Measurements from ENCODE around the gene ITGAD.
A peak's percentile ranks its signal among the peaks of the same experiment; 100 is the strongest.

The ITGAD gene

DNA sequence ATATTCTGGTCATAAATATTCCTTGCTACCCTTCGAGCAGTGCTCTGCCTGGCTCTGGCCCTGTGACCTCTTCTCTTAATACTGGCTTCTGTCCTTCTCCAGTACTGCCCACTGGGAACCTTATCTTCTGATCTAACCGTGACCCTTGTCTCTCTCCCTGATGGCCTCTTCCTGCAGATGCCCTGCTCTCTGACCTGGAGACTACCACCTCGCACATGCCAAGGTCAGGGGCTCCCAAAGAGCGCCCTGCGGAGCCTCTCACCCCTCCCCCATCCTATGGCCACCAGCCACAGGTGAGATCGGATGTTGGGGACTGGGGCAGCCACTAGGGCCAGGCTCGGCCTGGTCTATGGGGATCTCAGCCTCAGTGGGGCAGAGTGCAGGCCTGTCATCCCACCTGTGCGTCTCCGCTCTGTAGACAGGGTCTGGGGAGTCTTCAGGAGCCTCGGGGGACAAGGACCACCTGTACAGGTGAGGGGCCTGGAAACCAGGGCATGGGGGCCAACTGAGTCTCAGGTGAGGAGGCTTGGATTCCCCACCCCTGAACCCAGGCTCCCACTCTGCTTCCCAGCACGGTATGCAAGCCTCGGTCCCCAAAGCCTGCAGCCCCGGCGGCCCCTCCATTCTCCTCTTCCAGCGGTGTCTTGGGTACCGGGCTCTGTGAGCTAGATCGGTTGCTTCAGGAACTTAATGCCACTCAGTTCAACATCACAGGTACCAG, 80.3 kb downstream of the ITGAD start:
- TF ChIP-seq, protein P1, sequence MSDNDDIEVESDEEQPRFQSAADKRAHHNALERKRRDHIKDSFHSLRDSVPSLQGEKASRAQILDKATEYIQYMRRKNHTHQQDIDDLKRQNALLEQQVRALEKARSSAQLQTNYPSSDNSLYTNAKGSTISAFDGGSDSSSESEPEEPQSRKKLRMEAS (IDR thresholded peaks at IDR 0.05; ENCODE audit: low read depth, low read length) = no peak
- TF ChIP-seq, protein P2, sequence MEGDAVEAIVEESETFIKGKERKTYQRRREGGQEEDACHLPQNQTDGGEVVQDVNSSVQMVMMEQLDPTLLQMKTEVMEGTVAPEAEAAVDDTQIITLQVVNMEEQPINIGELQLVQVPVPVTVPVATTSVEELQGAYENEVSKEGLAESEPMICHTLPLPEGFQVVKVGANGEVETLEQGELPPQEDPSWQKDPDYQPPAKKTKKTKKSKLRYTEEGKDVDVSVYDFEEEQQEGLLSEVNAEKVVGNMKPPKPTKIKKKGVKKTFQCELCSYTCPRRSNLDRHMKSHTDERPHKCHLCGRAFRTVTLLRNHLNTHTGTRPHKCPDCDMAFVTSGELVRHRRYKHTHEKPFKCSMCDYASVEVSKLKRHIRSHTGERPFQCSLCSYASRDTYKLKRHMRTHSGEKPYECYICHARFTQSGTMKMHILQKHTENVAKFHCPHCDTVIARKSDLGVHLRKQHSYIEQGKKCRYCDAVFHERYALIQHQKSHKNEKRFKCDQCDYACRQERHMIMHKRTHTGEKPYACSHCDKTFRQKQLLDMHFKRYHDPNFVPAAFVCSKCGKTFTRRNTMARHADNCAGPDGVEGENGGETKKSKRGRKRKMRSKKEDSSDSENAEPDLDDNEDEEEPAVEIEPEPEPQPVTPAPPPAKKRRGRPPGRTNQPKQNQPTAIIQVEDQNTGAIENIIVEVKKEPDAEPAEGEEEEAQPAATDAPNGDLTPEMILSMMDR (IDR thresholded peaks at IDR 0.05; ENCODE audit: low read depth, low read length) = no peak
- no peak for TF ChIP-seq POLR2A (IDR thresholded peaks at IDR 0.05; ENCODE audit: extremely low read depth, insufficient read length)
- TF ChIP-seq MYC (IDR thresholded peaks at IDR 0.05; ENCODE audit: low read depth, low read length) = no peak
- H3K4me3 ChIP-seq (ENCODE audit: low read depth, low read length) = no peak overlapping the region
- no peak for DNase-seq (ENCODE audit: low read depth)

DNA sequence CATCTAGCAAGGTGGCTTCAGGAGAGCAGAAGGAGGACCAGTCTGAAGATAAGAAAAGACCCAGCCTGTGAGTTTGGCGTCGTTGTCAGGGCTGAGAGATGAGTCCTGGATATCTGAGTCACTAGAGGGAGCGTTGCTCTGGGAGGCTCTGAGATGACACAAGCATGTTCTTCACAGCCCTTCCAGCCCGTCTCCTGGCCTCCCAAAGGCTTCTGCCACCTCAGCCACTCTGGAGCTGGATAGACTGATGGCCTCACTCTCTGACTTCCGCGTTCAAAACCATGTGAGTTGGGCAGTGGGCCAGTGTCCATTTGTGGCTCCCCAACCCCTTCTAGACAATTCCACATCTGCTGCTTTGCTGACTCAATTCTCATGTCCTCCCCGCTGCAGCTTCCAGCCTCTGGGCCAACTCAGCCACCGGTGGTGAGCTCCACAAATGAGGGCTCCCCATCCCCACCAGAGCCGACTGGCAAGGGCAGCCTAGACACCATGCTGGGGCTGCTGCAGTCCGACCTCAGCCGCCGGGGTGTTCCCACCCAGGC, 81.1 kb downstream of the ITGAD start:
- no peak for TF ChIP-seq POLR2A (IDR thresholded peaks at IDR 0.05; ENCODE audit: extremely low read depth, insufficient read length)
- TF ChIP-seq, protein P2 (IDR thresholded peaks at IDR 0.05; ENCODE audit: low read depth, low read length) = no peak
- TF ChIP-seq MYC (IDR thresholded peaks at IDR 0.05; ENCODE audit: low read depth, low read length) = no peak
- TF ChIP-seq, protein P1 (IDR thresholded peaks at IDR 0.05; ENCODE audit: low read depth, low read length) = no peak
- no peak overlapping the region for H3K4me3 ChIP-seq (ENCODE audit: low read depth, low read length)
- peak; percentile 40 for DNase-seq (ENCODE audit: low read depth)

GRCh38 chr16:31474773-31475738, 81.9 kb downstream of the ITGAD start:
- TF ChIP-seq, protein P1 (IDR thresholded peaks at IDR 0.05; ENCODE audit: low read depth, low read length) = no peak
- no peak for TF ChIP-seq MYC (IDR thresholded peaks at IDR 0.05; ENCODE audit: low read depth, low read length)
- no peak for TF ChIP-seq POLR2A (IDR thresholded peaks at IDR 0.05; ENCODE audit: extremely low read depth, insufficient read length)
- TF ChIP-seq, protein P2 (IDR thresholded peaks at IDR 0.05; ENCODE audit: low read depth, low read length) = no peak
- DNase-seq (ENCODE audit: low read depth) = no peak
- H3K4me3 ChIP-seq (ENCODE audit: low read depth, low read length) = no peak overlapping the region

DNA sequence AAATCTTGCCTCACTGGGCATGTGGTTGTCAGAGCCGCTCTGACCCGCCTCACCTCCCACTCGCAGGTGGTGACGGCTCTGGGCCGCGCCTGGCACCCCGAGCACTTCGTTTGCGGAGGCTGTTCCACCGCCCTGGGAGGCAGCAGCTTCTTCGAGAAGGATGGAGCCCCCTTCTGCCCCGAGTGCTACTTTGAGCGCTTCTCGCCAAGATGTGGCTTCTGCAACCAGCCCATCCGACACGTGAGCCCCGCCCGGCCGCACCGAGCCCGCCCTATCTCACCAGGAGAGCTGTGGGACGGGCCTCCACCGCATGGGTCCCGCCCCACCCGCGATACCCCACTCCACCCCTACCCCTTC, 82.8 kb downstream of the ITGAD start:
- no peak overlapping the region for H3K4me3 ChIP-seq (ENCODE audit: low read depth, low read length)

More for the DNA sequence above, 82.8 kb downstream of the ITGAD start:
- TF ChIP-seq MYC (IDR thresholded peaks at IDR 0.05; ENCODE audit: low read depth, low read length) (no peak), POLR2A (IDR thresholded peaks at IDR 0.05; ENCODE audit: extremely low read depth, insufficient read length) (no peak)
- TF ChIP-seq, protein P2 (IDR thresholded peaks at IDR 0.05; ENCODE audit: low read depth, low read length) = no peak
- TF ChIP-seq, protein P1 (IDR thresholded peaks at IDR 0.05; ENCODE audit: low read depth, low read length) = no peak
- peak; percentile 51 for DNase-seq (ENCODE audit: low read depth)
